Measurements from ENCODE around the gene TMPRSS11D. TPM values are rescaled to one million over a fixed set of nuclear protein-coding genes. Genes with fewer than 3 reads are reported as not detected.

The TMPRSS11D gene
- total RNA-seq, 1 experiment from 2014 or later, result not detected

DNA sequence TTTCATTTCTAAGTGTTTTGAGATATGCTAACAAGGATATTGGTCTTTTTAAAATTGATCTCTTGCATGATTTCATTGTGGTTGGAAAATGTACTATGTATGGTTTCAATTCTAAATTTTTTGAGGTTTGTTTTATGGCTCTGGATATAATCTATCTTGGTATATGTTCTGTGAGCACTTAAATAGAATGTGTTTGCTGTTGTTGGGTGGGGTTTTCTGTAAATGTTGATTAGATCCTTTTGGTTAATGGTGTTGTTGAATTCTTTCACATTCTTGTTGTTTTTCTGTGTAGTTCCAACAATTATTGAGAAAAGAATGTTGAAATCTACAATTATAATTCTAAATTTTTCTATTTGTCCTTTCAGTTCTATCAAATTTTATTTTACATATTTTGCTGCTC lies 87.0 kb downstream of the TMPRSS11D start:
- Histone ChIP-seq H3K79me2 (ENCODE audit: insufficient read depth, low read length) (no peaks in the 10 kb centered on the region), H3T11ph (ENCODE audit: low read length) (no peak overlapping the region), H3K9me3 (ENCODE audit: control insufficient read depth, low read depth, low read length) (no peaks in the 10 kb centered on the region), H4K5ac (ENCODE audit: insufficient read length, low read depth, low read length) (no peak overlapping the region), H3K56ac (ENCODE audit: insufficient read length, low read depth, low read length) (no peak overlapping the region), H2BK15ac (ENCODE audit: low read depth, low read length) (no peak overlapping the region), H3K79me1 (ENCODE audit: insufficient read depth, low read depth, low read length, poor library complexity, severe bottlenecking) (no peaks in the 10 kb centered on the region), H4K8ac (replicated peaks; ENCODE audit: insufficient read length, low read depth, low read length) (no peak overlapping the region), H3K4me1 (ENCODE audit: insufficient read depth, low read length) (no peaks in the 10 kb centered on the region), H2AFZ (ENCODE audit: low read length) (no peak overlapping the region), H3K23me2 (ENCODE audit: insufficient read length, low read depth, low read length, poor library complexity, severe bottlenecking) (no peaks in the 10 kb centered on the region), H3K4me2 (ENCODE audit: insufficient read depth, insufficient read length, low read length) (no peak overlapping the region), H3K27ac (ENCODE audit: insufficient read length, low read depth, low read length) (no peak overlapping the region), H3K23ac (ENCODE audit: insufficient read length, low read depth, low read length) (no peak overlapping the region), H2BK20ac (ENCODE audit: low read depth, low read length, poor library complexity, severe bottlenecking) (no peak overlapping the region), H2BK12ac (ENCODE audit: insufficient read length, low read depth, low read length) (no peak overlapping the region), H2AK5ac (ENCODE audit: insufficient read length, low read length) (no peak overlapping the region), H4K91ac (ENCODE audit: insufficient read length, low read depth, low read length) (no peak overlapping the region), H3K18ac (ENCODE audit: insufficient read length, low read depth, low read length) (no peak overlapping the region), H2BK120ac (ENCODE audit: low read depth, low read length, poor library complexity, severe bottlenecking) (no peak overlapping the region), H3K27me3 (ENCODE audit: insufficient read depth, low read length) (no peaks in the 10 kb centered on the region), H3K9ac (ENCODE audit: extremely low read depth, insufficient read length, low read length) (no peak overlapping the region), H3K4ac (ENCODE audit: low read depth, low read length) (no peak overlapping the region), H4K20me1 (ENCODE audit: control insufficient read depth, insufficient read depth, insufficient read length) (no peaks in the 10 kb centered on the region), H3K14ac (ENCODE audit: insufficient read depth, low read length) (no peak overlapping the region), H2BK5ac (ENCODE audit: insufficient read length, low read length) (no peak overlapping the region)
- Mint-ChIP-seq H3K27me3 (ENCODE audit: low read depth) (no peaks in the 10 kb centered on the region), H3K9me3 (no peaks in the 10 kb centered on the region), H3K27ac (no peak overlapping the region), H3K36me3 (ENCODE audit: insufficient read depth in 1 of 3, low read depth in 3 of 3) (no peaks in the 10 kb centered on the region), H3K4me1 (no peaks in the 10 kb centered on the region), H3K4me3 (no peak overlapping the region)
- DNase-seq, result no peak
- TF ChIP-seq, protein P1, sequence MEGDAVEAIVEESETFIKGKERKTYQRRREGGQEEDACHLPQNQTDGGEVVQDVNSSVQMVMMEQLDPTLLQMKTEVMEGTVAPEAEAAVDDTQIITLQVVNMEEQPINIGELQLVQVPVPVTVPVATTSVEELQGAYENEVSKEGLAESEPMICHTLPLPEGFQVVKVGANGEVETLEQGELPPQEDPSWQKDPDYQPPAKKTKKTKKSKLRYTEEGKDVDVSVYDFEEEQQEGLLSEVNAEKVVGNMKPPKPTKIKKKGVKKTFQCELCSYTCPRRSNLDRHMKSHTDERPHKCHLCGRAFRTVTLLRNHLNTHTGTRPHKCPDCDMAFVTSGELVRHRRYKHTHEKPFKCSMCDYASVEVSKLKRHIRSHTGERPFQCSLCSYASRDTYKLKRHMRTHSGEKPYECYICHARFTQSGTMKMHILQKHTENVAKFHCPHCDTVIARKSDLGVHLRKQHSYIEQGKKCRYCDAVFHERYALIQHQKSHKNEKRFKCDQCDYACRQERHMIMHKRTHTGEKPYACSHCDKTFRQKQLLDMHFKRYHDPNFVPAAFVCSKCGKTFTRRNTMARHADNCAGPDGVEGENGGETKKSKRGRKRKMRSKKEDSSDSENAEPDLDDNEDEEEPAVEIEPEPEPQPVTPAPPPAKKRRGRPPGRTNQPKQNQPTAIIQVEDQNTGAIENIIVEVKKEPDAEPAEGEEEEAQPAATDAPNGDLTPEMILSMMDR (conservative IDR thresholded peaks at IDR 0.05), result no peak

Measured in H9 (cell line).